ENCODE measurements around the gene BIRC2.

BIRC2 gene

DNA sequence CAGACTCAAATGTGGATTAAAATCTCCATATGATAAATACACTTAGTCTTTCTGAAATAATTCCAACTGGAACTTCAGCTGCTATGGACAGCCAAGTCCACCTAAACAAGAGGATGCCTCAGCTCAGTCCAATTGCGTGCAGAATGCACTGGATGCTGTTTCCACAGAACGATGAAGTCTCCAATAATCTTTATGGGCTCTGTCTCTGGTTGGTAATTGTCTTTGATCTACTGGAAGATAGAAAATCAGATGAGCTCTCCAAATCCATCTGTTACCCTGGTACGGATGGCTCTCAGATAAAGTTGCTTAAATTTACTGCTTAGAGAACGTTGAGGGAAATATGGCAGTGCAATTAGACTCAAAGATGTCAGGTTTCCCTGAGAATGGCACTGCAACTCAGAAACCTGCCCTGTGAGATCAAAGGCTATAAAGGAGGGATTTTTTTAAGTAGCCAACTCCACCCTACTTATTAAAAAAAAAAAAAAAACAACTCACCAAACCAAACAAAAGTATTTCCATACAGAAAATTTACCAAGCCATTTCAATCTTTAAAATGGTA, 30.6 kb upstream of the BIRC2 start:
- Histone ChIP-seq H2AK5ac (ENCODE audit: low read length, severe bottlenecking) (no peak overlapping the region), H2BK12ac (ENCODE audit: low read length in 2 of 2) (no peak overlapping the region), H3K4me2 (ENCODE audit: low read length, poor library complexity, severe bottlenecking) (no peak overlapping the region), H3K18ac (ENCODE audit: low read depth in 1 of 2, low read length in 2 of 2) (no peak overlapping the region), H3K79me1 (replicated peaks; ENCODE audit: low read length, poor library complexity, severe bottlenecking) (no peaks in the 10 kb centered on the region), H3K4ac (ENCODE audit: low read depth in 1 of 2, low read length in 2 of 2) (no peak overlapping the region), H2AFZ (ENCODE audit: low read depth, low read length) (no peak overlapping the region), H3K9ac (ENCODE audit: low read length) (no peak overlapping the region), H3K4me3 (ENCODE audit: insufficient read depth in 1 of 2, low read depth in 1 of 2, low read length in 2 of 2) (no peak overlapping the region), H2BK15ac (ENCODE audit: low read depth, poor library complexity, severe bottlenecking) (no peak overlapping the region), H4K91ac (ENCODE audit: low read length) (no peak overlapping the region), H3K14ac (ENCODE audit: low read length in 2 of 2) (no peak overlapping the region), H2BK120ac (ENCODE audit: low read depth, low read length) (no peak overlapping the region), H3K36me3 (ENCODE audit: control insufficient read depth in 1 of 2, insufficient read depth in 2 of 2, low read depth in 1 of 2, low read length in 2 of 2) (no peaks in the 10 kb centered on the region), H3K23ac (ENCODE audit: low read length in 2 of 2) (no peak overlapping the region), H3K27ac (ENCODE audit: low read length, poor library complexity, severe bottlenecking) (no peak overlapping the region), H3K27me3 (ENCODE audit: control insufficient read depth in 1 of 2, insufficient read depth in 1 of 2, low read length in 2 of 2) (no peaks in the 10 kb centered on the region), H3K4me1 (ENCODE audit: control insufficient read depth, insufficient read depth, low read depth, low read length) (peaks cover 5% of the 10 kb centered on the region), H3K9me3 (ENCODE audit: control insufficient read depth, low read length) (no peaks in the 10 kb centered on the region), H2BK5ac (ENCODE audit: low read depth, low read length, poor library complexity, severe bottlenecking) (no peak overlapping the region), H4K8ac (ENCODE audit: low read length) (no peak overlapping the region)
- WGBS: 58% methylated on average over 4 of the region's 4 CpGs
- no peak for DNase-seq

DNA sequence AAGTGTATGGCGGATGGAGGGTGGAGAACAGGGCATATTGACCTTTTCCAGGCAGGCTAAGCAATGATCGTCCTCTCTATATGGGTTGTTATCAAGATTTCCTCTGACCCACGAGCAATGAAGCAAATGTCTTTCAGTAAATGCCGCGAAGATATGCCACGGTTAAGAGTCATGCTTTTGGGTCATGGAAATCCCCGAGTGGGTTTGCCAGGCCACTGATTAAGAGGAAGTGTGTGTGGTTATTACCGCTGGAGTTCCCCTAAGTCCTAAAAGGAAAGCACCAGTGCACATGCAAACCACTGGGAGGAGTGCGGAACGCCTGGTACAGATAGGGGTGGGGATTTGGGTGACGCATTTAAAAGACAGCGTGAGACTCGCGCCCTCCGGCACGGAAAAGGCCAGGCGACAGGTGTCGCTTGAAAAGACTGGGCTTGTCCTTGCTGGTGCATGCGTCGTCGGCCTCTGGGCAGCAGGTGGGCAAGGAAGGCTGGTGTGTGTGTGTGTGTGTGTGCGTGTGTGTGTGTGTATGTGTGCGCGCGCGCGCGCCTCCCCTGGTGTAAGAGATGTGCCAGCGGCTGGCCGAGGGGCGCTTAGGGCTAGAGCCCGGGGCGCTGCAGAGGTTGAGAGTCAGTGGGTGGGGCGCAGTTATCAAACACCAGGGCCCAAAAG, 29.8 kb upstream of the BIRC2 start, which contains the start of gene BIRC3:
TSS of gene BIRC3 (plus strand) at position 386 of the 669 bp plus-strand sequence. CDS start 7,026 bp downstream, outside the sequence.
- no peak within 1 kb of the TSS for H2AK5ac ChIP-seq (ENCODE audit: low read length, severe bottlenecking)

DNA sequence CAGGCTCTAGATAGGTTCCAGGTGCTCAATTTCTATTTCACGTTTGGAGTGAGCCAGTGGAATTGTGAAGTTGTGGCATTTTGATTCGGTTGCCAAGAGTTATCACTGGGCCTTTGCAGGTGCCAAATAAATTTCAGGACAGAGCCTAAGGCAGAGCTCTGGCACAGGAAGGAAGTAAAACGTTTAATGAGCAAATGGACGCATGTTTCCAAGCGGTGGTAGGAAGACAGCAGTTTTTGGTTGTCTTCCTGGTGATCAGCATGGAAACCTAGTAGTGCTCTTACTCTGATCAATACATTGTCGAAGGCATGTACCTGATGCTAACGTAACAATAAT, 29.3 kb upstream of the BIRC2 start:
- peak overlapping the region; percentile 80 for H3K9ac ChIP-seq (ENCODE audit: low read length)
- H2AK5ac ChIP-seq (ENCODE audit: low read length, severe bottlenecking): no peak overlapping the region
- H3K27ac ChIP-seq (ENCODE audit: low read length, poor library complexity, severe bottlenecking): no peak overlapping the region
- no peak overlapping the region for H4K8ac ChIP-seq (ENCODE audit: low read length)
- H2BK5ac ChIP-seq (ENCODE audit: low read depth, low read length, poor library complexity, severe bottlenecking): peak overlapping the region; percentile 37
- H3K4me3 ChIP-seq (ENCODE audit: insufficient read depth in 1 of 2, low read depth in 1 of 2, low read length in 2 of 2): peak overlapping the region; percentile 59 to 87
- DNase-seq: no peak
- no peak overlapping the region for H2BK15ac ChIP-seq (ENCODE audit: low read depth, poor library complexity, severe bottlenecking)
- peak overlapping the region in 1 of 2 experiments; percentile 19 for H2BK12ac ChIP-seq (ENCODE audit: low read length in 2 of 2)
- H3K4me1 ChIP-seq (ENCODE audit: control insufficient read depth, insufficient read depth, low read depth, low read length): peaks cover 5% of the 10 kb centered on the region
- no peak overlapping the region for H3K14ac ChIP-seq (ENCODE audit: low read length in 2 of 2)
- no peak overlapping the region for H3K4ac ChIP-seq (ENCODE audit: low read depth in 1 of 2, low read length in 2 of 2)
- no peaks in the 10 kb centered on the region for H3K36me3 ChIP-seq (ENCODE audit: control insufficient read depth in 1 of 2, insufficient read depth in 2 of 2, low read depth in 1 of 2, low read length in 2 of 2)
- H3K18ac ChIP-seq (ENCODE audit: low read depth in 1 of 2, low read length in 2 of 2): no peak overlapping the region
- no peaks in the 10 kb centered on the region for H3K27me3 ChIP-seq (ENCODE audit: control insufficient read depth in 1 of 2, insufficient read depth in 1 of 2, low read length in 2 of 2)
- no peaks in the 10 kb centered on the region for H3K9me3 ChIP-seq (ENCODE audit: control insufficient read depth, low read length)
- WGBS: 62% methylated on average over 5 of the region's 7 CpGs
- H2BK120ac ChIP-seq (ENCODE audit: low read depth, low read length): no peak overlapping the region
- no peak overlapping the region for H3K23ac ChIP-seq (ENCODE audit: low read length in 2 of 2)
- no peak overlapping the region for H2AFZ ChIP-seq (ENCODE audit: low read depth, low read length)
- no peaks in the 10 kb centered on the region for H3K79me1 ChIP-seq (replicated peaks; ENCODE audit: low read length, poor library complexity, severe bottlenecking)
- no peak overlapping the region for H4K91ac ChIP-seq (ENCODE audit: low read length)
- H3K4me2 ChIP-seq (ENCODE audit: low read length, poor library complexity, severe bottlenecking): peak overlapping the region; percentile 59

More for the DNA sequence above, 29.8 kb upstream of the BIRC2 start, which contains the start of gene BIRC3:
- Histone ChIP-seq H3K36me3 (ENCODE audit: control insufficient read depth in 1 of 2, insufficient read depth in 2 of 2, low read depth in 1 of 2, low read length in 2 of 2) (no peaks in the 10 kb centered on the region), H3K9me3 (ENCODE audit: control insufficient read depth, low read length) (no peaks in the 10 kb centered on the region), H3K79me1 (replicated peaks; ENCODE audit: low read length, poor library complexity, severe bottlenecking) (no peaks in the 10 kb centered on the region), H3K4me3 (ENCODE audit: insufficient read depth in 1 of 2, low read depth in 1 of 2, low read length in 2 of 2) (peak within 1 kb of the TSS; percentile 59 to 87), H2AFZ (ENCODE audit: low read depth, low read length) (peak within 1 kb of the TSS; percentile 14), H3K14ac (ENCODE audit: low read length in 2 of 2) (no peak within 1 kb of the TSS), H2BK120ac (ENCODE audit: low read depth, low read length) (no peak within 1 kb of the TSS), H3K4me1 (ENCODE audit: control insufficient read depth, insufficient read depth, low read depth, low read length) (peaks cover 5% of the 10 kb centered on the region), H3K4ac (ENCODE audit: low read depth in 1 of 2, low read length in 2 of 2) (no peak within 1 kb of the TSS), H3K27me3 (ENCODE audit: control insufficient read depth in 1 of 2, insufficient read depth in 1 of 2, low read length in 2 of 2) (no peaks in the 10 kb centered on the region), H3K4me2 (ENCODE audit: low read length, poor library complexity, severe bottlenecking) (peak within 1 kb of the TSS; percentile 59), H3K23ac (ENCODE audit: low read length in 2 of 2) (no peak within 1 kb of the TSS), H4K8ac (ENCODE audit: low read length) (peak within 1 kb of the TSS; percentile 80), H3K18ac (ENCODE audit: low read depth in 1 of 2, low read length in 2 of 2) (peak within 1 kb of the TSS in 1 of 2 experiments; percentile 38), H3K27ac (ENCODE audit: low read length, poor library complexity, severe bottlenecking) (peak within 1 kb of the TSS; percentile 21), H2BK12ac (ENCODE audit: low read length in 2 of 2) (peak within 1 kb of the TSS in 1 of 2 experiments; percentile 19), H2BK15ac (ENCODE audit: low read depth, poor library complexity, severe bottlenecking) (no peak within 1 kb of the TSS), H4K91ac (ENCODE audit: low read length) (no peak within 1 kb of the TSS), H3K9ac (ENCODE audit: low read length) (peak within 1 kb of the TSS; percentile 80), H2BK5ac (ENCODE audit: low read depth, low read length, poor library complexity, severe bottlenecking) (peak within 1 kb of the TSS; percentile 37)
- DNase-seq: peak; percentile 97
- WGBS: 47% methylated on average over 34 of the region's 34 CpGs

GRCh38 chr11:102318469-102318868, 28.5 kb upstream of the BIRC2 start:
- no peak overlapping the region for H2BK5ac ChIP-seq (ENCODE audit: low read depth, low read length, poor library complexity, severe bottlenecking)
- no peak overlapping the region for H4K91ac ChIP-seq (ENCODE audit: low read length)
- no peak overlapping the region for H3K4ac ChIP-seq (ENCODE audit: low read depth in 1 of 2, low read length in 2 of 2)
- no peaks in the 10 kb centered on the region for H3K79me1 ChIP-seq (replicated peaks; ENCODE audit: low read length, poor library complexity, severe bottlenecking)
- no peak for DNase-seq
- WGBS: 98% methylated on average over 1 of the region's 1 CpG
- no peak overlapping the region for H3K4me2 ChIP-seq (ENCODE audit: low read length, poor library complexity, severe bottlenecking)
- H2BK15ac ChIP-seq (ENCODE audit: low read depth, poor library complexity, severe bottlenecking): no peak overlapping the region
- no peak overlapping the region for H3K27ac ChIP-seq (ENCODE audit: low read length, poor library complexity, severe bottlenecking)
- peaks cover 3% of the 10 kb centered on the region for H3K4me1 ChIP-seq (ENCODE audit: control insufficient read depth, insufficient read depth, low read depth, low read length)
- no peak overlapping the region for H3K4me3 ChIP-seq (ENCODE audit: insufficient read depth in 1 of 2, low read depth in 1 of 2, low read length in 2 of 2)
- no peak overlapping the region for H2AFZ ChIP-seq (ENCODE audit: low read depth, low read length)
- no peak overlapping the region for H4K8ac ChIP-seq (ENCODE audit: low read length)
- H3K27me3 ChIP-seq (ENCODE audit: control insufficient read depth in 1 of 2, insufficient read depth in 1 of 2, low read length in 2 of 2): no peaks in the 10 kb centered on the region
- H3K14ac ChIP-seq (ENCODE audit: low read length in 2 of 2): no peak overlapping the region
- no peak overlapping the region for H3K18ac ChIP-seq (ENCODE audit: low read depth in 1 of 2, low read length in 2 of 2)
- H3K9ac ChIP-seq (ENCODE audit: low read length): no peak overlapping the region
- H2AK5ac ChIP-seq (ENCODE audit: low read length, severe bottlenecking): no peak overlapping the region
- no peaks in the 10 kb centered on the region for H3K36me3 ChIP-seq (ENCODE audit: control insufficient read depth in 1 of 2, insufficient read depth in 2 of 2, low read depth in 1 of 2, low read length in 2 of 2)
- no peak overlapping the region for H3K23ac ChIP-seq (ENCODE audit: low read length in 2 of 2)
- no peak overlapping the region for H2BK12ac ChIP-seq (ENCODE audit: low read length in 2 of 2)
- no peaks in the 10 kb centered on the region for H3K9me3 ChIP-seq (ENCODE audit: control insufficient read depth, low read length)
- H2BK120ac ChIP-seq (ENCODE audit: low read depth, low read length): no peak overlapping the region

Measured in mesenchymal stem cell (in vitro differentiated cells and primary cell).